Panc1 (cell line): ENCODE results near the gene LDLRAD4. TPM values are rescaled to one million over a fixed set of nuclear protein-coding genes. Genes with fewer than 3 reads are reported as not detected.

Experiments
- ATAC-seq: fragments of 200-7000 bp; cut with Tn5 transposase; 2 replicates; pipeline ENCODE4 v1.9.1; 2020; ENCODE audit warnings: mild to moderate bottlenecking, moderate library complexity
- BruUV-seq: library from RNA; stranded (reverse); fragments of 400-500 nt; replicated peaks from 2 replicates; lab custom pipeline; 2021; lab: Mats Ljungman, UMichigan
- CTCF ChIA-PET: fragments of 300-600 bp; sonication (Branson Sonifier 250); formaldehyde crosslinking; loops from one replicate; lab custom pipeline; 2022; ENCODE audit warnings: antibody characterized with exemption; lab: Charles Lee
- POLR2A ChIA-PET: fragments of 300-600 bp; sonication (Branson Sonifier 250); formaldehyde crosslinking; loops from one replicate; lab custom pipeline; 2022; ENCODE audit warnings: antibody characterized with exemption; lab: Charles Lee
- DNase-seq: peaks from one replicate; pipeline ENCODE4 v3.0.0-alpha.2; 2010; ENCODE audit warnings: low read depth, low spot score
- H3K27ac ChIP-seq: 2 replicates; pipeline ENCODE4 v1.5.1; 2011; ENCODE audit warnings: mild to moderate bottlenecking, low read length, inconsistent platforms
- H3K27me3 ChIP-seq: fragments of 200-500 bp; sonication (Bioruptor generic); 2 replicates; pipeline ENCODE4 v1.6.0; 2014; ENCODE audit warnings: low read length, inconsistent platforms; ENCODE audit not compliant: control insufficient read depth, insufficient read depth
- H3K36me3 ChIP-seq: fragments of 200-500 bp; sonication (Bioruptor generic); 2 replicates; pipeline ENCODE4 v1.5.1; 2014; ENCODE audit warnings: inconsistent platforms, mild to moderate bottlenecking, low read length, moderate library complexity; ENCODE audit not compliant: control insufficient read depth, insufficient read depth
- H3K4me1 ChIP-seq: 2 replicates; pipeline ENCODE4 v1.5.1; 2011; ENCODE audit warnings: inconsistent platforms, mild to moderate bottlenecking, low read length, moderate library complexity; ENCODE audit not compliant: control insufficient read depth, insufficient read depth
- H3K4me3 ChIP-seq, 2 experiments: 2 replicates each; pipeline ENCODE4 v1.5.1; 2011 to 2012; ENCODE audit warnings: low read depth in 2 of 2, low read length in 2 of 2, mild to moderate bottlenecking in 2 of 2, inconsistent platforms in 1 of 2, moderate library complexity in 1 of 2
- H3K9me3 ChIP-seq: fragments of 200-500 bp; sonication (Bioruptor generic); 2 replicates; pipeline ENCODE4 v1.5.1; 2014; ENCODE audit warnings: low read depth, mild to moderate bottlenecking, inconsistent platforms, low read length, moderate library complexity; ENCODE audit not compliant: control insufficient read depth, insufficient read depth
- POLR2AphosphoS5 ChIP-seq: IDR thresholded peaks from 2 replicates; pipeline ENCODE4 v1.6.1; 2012; ENCODE audit warnings: mild to moderate bottlenecking, low read depth, low read length, moderate library complexity
- SIN3A ChIP-seq: IDR thresholded peaks from 2 replicates; pipeline ENCODE4 v1.6.1; 2012; ENCODE audit warnings: low read depth, mild to moderate bottlenecking, low read length, moderate library complexity, borderline replicate concordance; ENCODE audit not compliant: insufficient read depth
- TCF7L2 ChIP-seq: IDR thresholded peaks from 2 replicates; pipeline ENCODE4 v1.6.1; 2011; ENCODE audit warnings: mild to moderate bottlenecking, low read depth, low read length, inconsistent platforms
- in situ Hi-C: cut with HindIII; loops from 2 replicates; pipeline ENCODE4 v1.10.0; 2016; ENCODE audit warnings: low sequenced_read_pairs, low pct_unique_long_range_greater_than_20kb
- intact Hi-C: fragments of 100-400 bp; cut with micrococcal nuclease; formaldehyde crosslinking; loops from one replicate; pipeline ENCODE4 v1.10.0; 2022; ENCODE audit not compliant: unreplicated experiment
- total RNA-seq: library from RNA; stranded (reverse); gene quantifications from one replicate; pipeline ENCODE4 v1.2.1, GENCODE V29; 2021; ENCODE audit not compliant: unreplicated experiment
- TF ChIP-seq, protein P1 (sequence below), 2 experiments: IDR thresholded peaks; 2 replicates each; pipeline ENCODE4 v1.6.1; 2011 to 2012; ENCODE audit warnings: low read depth in 2 of 2, control low read depth in 1 of 2, low read length in 1 of 2, mild to moderate bottlenecking in 1 of 2, moderate library complexity in 1 of 2; ENCODE audit not compliant: insufficient read depth in 1 of 2
- TF ChIP-seq, protein P2 (sequence below): fragments of 450-650 bp; IDR thresholded peaks from 2 replicates; pipeline ENCODE4 v1.5.1; 2017; ENCODE audit warnings: mild to moderate bottlenecking

The LDLRAD4 gene
- total RNA-seq, 1 experiment from 2014 or later, result 0.28 TPM

DNA sequence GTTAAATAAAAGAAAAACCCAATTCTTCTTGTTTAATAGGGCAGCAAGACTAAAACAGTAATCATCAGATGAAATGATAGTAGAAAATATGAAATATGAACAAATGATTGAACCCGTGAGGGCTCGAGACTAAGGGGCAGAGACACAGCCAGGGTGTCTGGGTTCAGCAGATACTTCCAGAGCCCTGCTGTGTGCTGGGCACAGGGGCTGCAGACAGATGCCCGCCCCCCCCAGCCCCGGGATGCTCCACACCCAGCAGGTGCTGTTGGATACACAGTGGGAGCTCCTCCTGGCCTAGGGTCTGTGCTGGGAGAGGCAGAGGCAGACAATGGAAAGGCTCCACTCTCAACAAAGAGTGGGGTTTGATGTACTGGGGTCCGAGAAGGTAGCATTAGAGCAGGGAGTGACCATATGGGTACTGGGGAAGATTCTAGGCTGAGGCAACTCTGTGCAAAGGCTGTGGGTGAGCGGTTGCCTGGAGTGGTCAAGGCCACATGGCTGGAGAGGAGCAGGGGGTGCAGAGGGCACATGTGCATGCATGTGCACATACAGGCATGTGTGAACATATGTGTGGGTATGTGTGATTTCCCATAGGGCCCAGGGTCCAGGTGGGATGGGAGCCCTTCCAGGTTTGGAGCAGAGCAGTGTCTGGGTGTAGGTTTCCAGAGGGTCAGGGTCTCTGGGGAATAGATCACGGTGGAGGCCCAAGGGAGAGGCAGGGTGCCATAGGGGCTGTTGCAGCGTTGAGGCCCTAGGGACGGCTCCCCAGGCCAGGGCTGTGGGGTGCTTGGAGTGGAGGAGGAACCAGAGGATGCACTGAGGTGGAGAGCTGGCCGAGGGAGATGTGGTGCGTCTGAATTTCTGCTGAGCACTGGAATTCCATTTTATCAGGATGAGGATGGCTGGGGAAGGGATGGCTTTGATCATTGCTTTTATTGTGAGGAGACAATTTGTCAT, 36.7 kb downstream of the LDLRAD4 start:
- H3K27me3 ChIP-seq, result peaks cover 2% of the 10 kb centered on the region; the same call in 1 of the 2 replicates
- TF ChIP-seq SIN3A, result no peak
- TF ChIP-seq, protein P1, sequence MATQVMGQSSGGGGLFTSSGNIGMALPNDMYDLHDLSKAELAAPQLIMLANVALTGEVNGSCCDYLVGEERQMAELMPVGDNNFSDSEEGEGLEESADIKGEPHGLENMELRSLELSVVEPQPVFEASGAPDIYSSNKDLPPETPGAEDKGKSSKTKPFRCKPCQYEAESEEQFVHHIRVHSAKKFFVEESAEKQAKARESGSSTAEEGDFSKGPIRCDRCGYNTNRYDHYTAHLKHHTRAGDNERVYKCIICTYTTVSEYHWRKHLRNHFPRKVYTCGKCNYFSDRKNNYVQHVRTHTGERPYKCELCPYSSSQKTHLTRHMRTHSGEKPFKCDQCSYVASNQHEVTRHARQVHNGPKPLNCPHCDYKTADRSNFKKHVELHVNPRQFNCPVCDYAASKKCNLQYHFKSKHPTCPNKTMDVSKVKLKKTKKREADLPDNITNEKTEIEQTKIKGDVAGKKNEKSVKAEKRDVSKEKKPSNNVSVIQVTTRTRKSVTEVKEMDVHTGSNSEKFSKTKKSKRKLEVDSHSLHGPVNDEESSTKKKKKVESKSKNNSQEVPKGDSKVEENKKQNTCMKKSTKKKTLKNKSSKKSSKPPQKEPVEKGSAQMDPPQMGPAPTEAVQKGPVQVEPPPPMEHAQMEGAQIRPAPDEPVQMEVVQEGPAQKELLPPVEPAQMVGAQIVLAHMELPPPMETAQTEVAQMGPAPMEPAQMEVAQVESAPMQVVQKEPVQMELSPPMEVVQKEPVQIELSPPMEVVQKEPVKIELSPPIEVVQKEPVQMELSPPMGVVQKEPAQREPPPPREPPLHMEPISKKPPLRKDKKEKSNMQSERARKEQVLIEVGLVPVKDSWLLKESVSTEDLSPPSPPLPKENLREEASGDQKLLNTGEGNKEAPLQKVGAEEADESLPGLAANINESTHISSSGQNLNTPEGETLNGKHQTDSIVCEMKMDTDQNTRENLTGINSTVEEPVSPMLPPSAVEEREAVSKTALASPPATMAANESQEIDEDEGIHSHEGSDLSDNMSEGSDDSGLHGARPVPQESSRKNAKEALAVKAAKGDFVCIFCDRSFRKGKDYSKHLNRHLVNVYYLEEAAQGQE (IDR thresholded peaks at IDR 0.05; ENCODE audit: insufficient read depth in 1 of 2, low read depth in 2 of 2, low read length in 1 of 2), result no peak
- no peak for TF ChIP-seq POLR2AphosphoS5
- no peak for TF ChIP-seq TCF7L2
- TF ChIP-seq, protein P2, sequence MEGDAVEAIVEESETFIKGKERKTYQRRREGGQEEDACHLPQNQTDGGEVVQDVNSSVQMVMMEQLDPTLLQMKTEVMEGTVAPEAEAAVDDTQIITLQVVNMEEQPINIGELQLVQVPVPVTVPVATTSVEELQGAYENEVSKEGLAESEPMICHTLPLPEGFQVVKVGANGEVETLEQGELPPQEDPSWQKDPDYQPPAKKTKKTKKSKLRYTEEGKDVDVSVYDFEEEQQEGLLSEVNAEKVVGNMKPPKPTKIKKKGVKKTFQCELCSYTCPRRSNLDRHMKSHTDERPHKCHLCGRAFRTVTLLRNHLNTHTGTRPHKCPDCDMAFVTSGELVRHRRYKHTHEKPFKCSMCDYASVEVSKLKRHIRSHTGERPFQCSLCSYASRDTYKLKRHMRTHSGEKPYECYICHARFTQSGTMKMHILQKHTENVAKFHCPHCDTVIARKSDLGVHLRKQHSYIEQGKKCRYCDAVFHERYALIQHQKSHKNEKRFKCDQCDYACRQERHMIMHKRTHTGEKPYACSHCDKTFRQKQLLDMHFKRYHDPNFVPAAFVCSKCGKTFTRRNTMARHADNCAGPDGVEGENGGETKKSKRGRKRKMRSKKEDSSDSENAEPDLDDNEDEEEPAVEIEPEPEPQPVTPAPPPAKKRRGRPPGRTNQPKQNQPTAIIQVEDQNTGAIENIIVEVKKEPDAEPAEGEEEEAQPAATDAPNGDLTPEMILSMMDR, result no peak
- no TSS peak for BruUV-seq
- in situ Hi-C loops (no loop called here), intact Hi-C loops (no loop called here)
- ATAC-seq (no peak), DNase-seq (no peak)
- H3K9me3 ChIP-seq, result no peaks in the 10 kb centered on the region
- POLR2A ChIA-PET, result no interaction called here
- H3K4me3 ChIP-seq, result no peak overlapping the region
- H3K4me1 ChIP-seq, result no peaks in the 10 kb centered on the region
- CTCF ChIA-PET, result interaction anchor here (0.6 kb wide), 1 partner anchor 86 kb away, joined by 9 read pairs; no protein-coding TSS in a partner anchor
- no peak overlapping the region for H3K27ac ChIP-seq
- no peaks in the 10 kb centered on the region for H3K36me3 ChIP-seq

DNA sequence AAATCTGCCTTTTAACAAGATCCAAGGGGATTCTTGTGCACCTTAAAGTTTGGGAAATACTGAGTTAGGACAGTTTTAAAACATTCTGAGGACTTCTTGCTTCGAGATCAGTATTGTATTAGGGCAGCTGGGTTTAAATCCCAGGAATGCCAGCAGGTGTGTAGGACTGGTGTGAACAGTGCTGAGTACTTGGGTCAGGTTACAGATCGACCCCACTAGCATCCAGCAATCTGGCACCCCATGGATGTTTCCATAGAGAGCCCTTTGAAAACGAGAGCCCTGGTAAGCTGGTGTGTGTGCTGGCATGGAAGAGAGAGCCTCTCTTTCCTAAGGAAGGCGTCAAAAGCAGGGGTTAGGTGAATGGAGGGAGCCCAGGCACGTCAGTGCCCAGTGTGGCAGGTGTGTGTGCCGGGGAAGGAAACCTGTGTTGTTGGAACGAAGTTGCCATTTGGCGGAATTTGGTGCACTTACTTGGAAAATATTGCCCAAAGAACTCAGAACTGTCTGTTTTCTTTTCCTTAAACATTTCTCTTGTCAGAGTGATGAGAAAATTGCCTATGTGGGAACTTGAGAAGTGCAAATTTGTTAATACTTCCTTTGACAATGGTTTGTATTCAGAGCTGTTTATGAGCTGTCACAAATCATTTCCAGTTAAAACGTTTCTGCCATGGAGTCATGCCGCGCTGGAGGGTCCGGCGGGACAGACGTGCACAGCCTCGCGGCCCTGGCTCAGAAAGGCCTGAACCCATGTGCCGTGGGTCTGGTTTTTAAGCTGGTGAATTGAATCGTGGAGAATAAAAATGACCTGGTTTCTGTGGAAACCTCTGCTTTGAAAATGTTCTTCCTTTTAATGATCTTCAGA, 38.1 kb downstream of the LDLRAD4 start:
- TF ChIP-seq TCF7L2 (no peak), SIN3A (no peak), POLR2AphosphoS5 (no peak)
- TF ChIP-seq, protein P2, result no peak
- TF ChIP-seq, protein P1 (IDR thresholded peaks at IDR 0.05; ENCODE audit: insufficient read depth in 1 of 2, low read depth in 2 of 2, low read length in 1 of 2), result no peak
- H3K27me3 ChIP-seq, result peaks cover 2% of the 10 kb centered on the region; the same call in 1 of the 2 replicates
- H3K36me3 ChIP-seq, result no peaks in the 10 kb centered on the region
- ATAC-seq (no peak), DNase-seq (no peak)
- no peaks in the 10 kb centered on the region for H3K4me1 ChIP-seq
- POLR2A ChIA-PET, result no interaction called here
- no peak overlapping the region for H3K27ac ChIP-seq
- in situ Hi-C loops, result no loop called here
- intact Hi-C loops, result no loop called here
- H3K9me3 ChIP-seq, result no peaks in the 10 kb centered on the region
- BruUV-seq, result no TSS peak
- CTCF ChIA-PET, result no interaction called here
- H3K4me3 ChIP-seq, result no peak overlapping the region
